NCI-H2171 treated with DMSO at 0.1 percent for 48 hours (cell line): ENCODE measurements around the gene ERAS.
"Not testable (repeated sequence)": the region's sequence is repeated elsewhere in the genome, so short reads cannot be mapped to it uniquely, and the experiment has no call there.

ENCODE experiments used
- DNase-seq: peaks from one replicate; lab custom pipeline; 2025; lab: John Stamatoyannopoulos, UW

Gene ERAS

DNA sequence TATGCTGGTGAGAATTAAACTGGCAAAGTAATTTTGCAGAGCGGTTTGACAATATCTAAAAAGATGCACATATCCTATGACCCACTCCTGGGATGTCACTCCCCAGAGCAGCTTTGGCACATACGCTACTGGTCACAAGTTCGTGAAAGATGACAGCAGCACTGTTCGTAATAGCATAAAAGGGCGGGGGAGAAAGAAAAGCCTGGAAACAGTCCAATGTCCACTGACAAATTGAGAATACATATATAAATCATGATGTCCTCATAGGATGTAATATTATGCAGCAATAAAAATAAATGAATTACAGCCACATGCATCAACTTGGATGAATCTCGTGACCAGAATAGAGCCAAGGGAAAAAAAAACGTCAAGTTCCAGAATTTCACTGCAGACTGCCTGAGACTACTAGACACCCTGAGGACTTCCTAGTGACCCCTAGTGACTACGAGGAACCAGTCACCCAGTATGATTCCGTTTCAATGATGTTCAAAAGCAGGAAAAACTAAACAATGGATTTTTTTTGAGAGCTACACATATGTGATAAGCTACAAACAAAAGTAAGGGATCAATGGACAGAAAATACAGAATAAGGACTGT lies 7.3 kb downstream of the ERAS start:
- DNase-seq, result peak; percentile 3

DNA sequence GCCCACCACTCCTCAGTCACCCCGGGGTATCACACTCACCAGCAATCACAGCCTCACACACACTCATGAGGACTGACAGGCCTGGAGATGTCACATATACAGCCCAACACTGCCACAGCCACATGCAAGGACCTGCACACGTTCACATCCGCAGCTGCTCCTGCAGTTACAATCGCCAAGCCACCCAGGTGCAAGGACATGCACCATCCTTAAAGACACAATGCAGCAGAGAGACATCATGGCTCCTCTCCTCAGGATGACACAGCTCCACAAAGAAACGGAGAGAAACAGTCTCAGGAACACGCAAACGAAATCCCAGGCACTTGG lies 8.0 kb downstream of the ERAS start:
- DNase-seq, result peak; percentile 42

DNA sequence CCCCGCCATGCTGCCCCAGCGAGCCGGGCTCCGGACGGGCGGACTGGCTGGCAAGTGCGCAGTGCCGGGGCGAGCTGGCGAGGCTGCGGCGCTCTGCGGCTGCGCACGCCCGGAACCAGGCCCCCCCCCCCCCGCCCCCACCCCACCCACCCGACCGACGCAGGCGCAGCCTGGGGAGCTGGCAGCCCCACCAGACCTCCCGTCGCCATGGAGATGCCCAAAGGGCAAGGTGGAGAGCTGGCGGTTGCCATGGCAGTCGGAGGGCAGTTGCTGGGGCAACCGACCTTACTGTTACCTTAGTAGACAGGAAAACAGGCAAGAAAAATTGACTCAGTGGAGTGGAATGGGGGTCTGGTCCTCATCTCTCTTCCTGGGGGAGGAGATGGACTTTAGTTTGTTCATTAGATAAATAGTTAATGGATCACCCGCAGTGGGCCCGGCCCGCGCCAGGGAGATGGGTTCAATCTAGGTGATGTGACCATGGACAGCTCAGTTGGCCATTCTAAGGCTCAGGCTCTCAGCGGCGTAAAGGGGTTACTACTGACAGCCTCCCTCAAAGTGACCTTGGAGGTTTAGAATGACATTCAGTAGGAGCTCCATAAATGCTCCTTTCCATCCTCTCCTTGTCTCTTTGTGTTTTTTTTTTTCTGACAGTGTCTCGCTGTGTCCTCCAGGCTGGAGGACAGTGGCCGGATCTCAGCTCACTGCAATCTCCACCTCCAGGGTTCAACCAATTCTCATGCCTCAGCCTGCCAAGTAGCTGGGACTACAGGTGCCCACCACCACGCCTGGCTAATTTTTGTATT lies 9.4 kb downstream of the ERAS start, which contains the start of gene PCSK1N:
PCSK1N (minus strand) TSS at position 87 of the 806 bp plus-strand sequence; CDS start at position 9, 78 bp downstream.
- peak; percentile 78 for DNase-seq

- DNase-seq, result no peak
Observed at GRCh38 chrX:48839686-48840085, 13.4 kb downstream of the ERAS start.

DNA sequence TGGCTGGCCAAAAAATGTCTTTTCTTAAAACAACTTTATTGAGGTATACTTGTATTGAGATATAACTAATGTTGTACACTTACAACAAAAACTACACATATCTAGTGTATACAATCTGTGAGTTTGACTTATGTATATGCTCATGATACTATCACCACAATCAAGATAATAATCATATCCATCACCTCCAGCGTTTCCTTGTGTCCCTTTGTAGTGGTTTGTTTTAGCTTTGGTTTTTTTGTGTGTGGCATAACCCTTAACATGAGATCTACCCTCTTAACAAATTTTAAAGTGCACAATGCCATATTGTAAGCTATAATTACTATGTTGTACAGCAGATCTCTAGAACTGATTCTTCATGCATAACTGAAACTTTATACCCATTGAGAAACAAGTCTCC lies 22.5 kb downstream of the ERAS start:
- DNase-seq, result peak; percentile 28

DNA sequence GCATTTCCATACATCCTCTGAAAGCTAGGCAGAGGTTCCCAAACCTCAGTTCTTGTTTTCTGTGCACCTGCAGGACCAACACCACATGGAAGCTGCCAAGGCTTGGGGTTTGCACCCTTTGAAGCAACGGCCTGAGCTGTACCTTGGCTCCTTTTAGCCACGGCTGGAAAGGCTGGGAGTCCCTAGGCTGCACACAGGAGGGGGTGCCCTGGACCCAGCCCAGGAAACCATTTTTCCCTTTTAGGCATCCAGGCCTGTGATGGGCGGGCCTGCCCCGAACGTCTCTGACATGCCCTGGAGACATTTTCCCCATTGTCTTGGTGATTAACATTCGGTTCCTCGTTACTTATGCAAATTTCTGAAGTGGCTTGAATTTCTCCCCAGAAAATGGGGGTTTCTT lies 26.5 kb downstream of the ERAS start:
- DNase-seq, result no peak

DNA sequence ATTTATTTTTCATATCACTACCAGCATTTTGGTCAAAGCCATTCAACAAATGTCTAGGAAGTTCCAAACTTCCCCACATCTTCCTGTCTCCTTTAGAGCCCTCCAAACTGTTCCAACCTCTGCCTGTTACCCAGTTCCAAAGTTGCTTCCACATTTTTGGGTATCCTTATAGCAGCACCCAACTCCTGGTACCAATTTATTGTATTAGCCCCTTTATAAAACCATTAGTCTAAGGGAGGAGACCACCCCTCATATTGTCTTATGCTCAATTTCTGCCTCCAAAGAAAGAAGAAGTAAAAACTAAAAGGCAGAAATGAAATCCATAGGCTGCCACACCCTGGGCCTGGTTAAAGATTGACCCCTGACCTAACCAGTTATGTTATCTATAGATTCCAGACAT lies 27.2 kb downstream of the ERAS start:
- DNase-seq, result not testable (repeated sequence)

- not testable (repeated sequence) for DNase-seq
Observed at GRCh38 chrX:48854121-48854804, 27.9 kb downstream of the ERAS start.

GRCh38 chrX:48854898-48855297 lies 28.6 kb downstream of the ERAS start:
- DNase-seq, result no peak

- no peak for DNase-seq
Observed at GRCh38 chrX:48864210-48864609, 37.9 kb downstream of the ERAS start.

DNA sequence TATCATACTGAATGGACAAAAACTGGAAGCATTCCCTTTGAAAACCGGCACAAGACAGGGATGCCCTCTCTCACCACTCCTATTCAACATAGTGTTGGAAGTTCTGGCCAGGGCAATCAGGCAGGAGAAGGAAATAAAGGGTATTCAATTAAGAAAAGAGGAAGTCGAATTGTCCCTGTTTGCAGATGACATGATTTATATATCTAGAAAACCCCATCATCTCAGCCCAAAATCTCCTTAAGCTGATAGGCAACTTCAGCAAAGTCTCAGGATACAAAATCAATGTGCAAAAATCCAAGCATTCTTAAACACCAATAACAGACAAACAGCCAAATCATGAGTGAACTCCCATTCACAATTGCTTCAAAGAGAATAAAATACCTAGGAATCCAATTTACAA lies 45.7 kb downstream of the ERAS start:
- not testable (repeated sequence) for DNase-seq

GRCh38 chrX:48876944-48877343 lies 50.6 kb downstream of the ERAS start:
- DNase-seq, result not testable (repeated sequence)
